Stimulated activated naive CD4-positive, alpha-beta T cell (primary cell): ENCODE results near the gene COL19A1.
"Not testable (repeated sequence)": the region's sequence is repeated elsewhere in the genome, so short reads cannot be mapped to it uniquely, and the experiment has no call there.

ENCODE experiments used
- DNase-seq, 6 experiments: peaks; one replicate each; lab custom pipeline; 2025; lab: John Stamatoyannopoulos, UW

COL19A1 gene

GRCh38 chr6:69900869-69901268, 34.5 kb downstream of the COL19A1 start:
- DNase-seq, result no peak

- no peak for DNase-seq
Observed at GRCh38 chr6:69901361-69901760, 35.0 kb downstream of the COL19A1 start.

GRCh38 chr6:69907981-69908498, 41.7 kb downstream of the COL19A1 start:
- DNase-seq, result no peak

DNA sequence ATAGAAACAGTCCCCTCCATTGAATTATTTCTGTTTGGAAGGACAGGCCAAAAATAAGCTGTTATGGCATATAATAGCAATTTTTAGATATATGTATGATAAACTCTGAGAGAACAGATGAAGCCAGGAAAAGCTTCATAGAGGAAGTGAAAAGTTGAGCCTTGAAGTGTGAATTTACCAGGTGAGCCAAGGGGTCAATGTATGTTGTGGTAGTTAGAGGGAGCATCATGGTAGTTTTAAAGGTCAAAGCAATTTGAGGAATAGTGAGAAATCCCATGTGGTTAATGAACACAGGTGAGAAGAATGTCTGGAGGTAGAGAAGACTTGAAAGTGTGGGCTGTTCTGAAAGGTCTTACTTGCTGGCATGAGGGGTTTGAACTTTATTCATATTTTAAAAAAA, 47.0 kb downstream of the COL19A1 start:
- DNase-seq, result no peak

- DNase-seq, result no peak
Observed at GRCh38 chr6:69914015-69914485, 47.7 kb downstream of the COL19A1 start.

GRCh38 chr6:69915346-69915745, 49.0 kb downstream of the COL19A1 start:
- no peak for DNase-seq

- DNase-seq, result no peak
Observed at GRCh38 chr6:69917834-69918233, 51.5 kb downstream of the COL19A1 start.

DNA sequence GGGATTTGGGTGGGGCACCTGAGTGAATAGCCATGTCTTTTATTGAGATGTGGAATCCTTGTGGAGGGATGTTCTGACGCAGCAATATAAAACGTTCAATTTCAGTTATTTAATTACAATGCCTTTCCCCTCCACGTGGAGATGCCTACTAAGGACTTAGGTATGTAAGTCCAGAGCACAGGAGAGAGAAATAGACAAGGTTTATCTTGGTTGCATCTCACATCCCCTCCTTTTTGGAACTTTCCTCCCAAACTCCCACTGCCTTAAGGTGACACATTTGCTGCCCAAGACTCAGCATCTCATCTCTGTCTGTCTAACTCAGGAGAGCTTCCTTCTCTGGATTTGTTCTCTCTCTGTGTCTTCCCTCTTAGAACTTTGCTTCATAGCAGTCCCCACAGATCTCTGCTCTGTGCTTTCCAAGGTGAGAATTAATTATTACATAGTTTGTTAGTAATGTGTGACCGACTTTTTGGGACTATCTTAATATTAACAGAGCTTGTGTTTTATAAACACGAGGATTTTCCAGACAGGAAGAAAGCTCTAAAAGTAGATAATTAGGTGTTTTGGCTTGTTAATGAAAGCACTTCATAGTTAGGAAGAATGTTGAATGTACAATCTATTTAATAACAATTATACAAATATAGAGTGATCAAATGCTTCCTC, 52.6 kb downstream of the COL19A1 start:
- no peak for DNase-seq

DNA sequence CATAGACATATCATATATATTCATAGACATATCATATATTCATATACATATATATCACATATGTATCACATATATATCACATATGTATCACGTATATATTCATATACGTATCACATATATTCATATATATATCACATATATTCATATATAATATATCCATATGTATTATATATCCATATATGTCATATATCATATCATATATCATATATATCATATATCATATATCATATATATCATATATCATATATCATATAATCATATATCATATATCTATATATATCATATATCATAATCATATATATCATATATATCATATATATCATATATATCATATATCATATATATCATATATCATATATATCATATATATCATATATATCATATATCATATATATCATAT, 54.7 kb downstream of the COL19A1 start:
- DNase-seq, result not testable (repeated sequence)

DNA sequence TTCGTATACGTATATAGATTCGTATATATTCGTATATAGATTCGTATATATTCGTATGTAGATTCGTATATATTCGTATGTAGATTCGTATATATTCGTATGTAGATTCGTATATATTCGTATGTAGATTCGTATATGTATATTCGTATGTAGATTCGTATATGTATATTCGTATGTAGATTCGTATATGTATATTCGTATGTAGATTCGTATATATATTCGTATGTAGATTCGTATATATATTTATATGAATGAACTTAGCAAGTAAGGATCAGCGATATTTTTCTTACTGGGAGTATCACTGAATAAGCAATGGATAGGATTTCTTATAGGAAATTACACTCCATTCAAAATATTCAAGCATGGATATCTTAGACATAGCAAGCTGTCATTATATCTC, 55.3 kb downstream of the COL19A1 start:
- DNase-seq, result not testable (repeated sequence)

DNA sequence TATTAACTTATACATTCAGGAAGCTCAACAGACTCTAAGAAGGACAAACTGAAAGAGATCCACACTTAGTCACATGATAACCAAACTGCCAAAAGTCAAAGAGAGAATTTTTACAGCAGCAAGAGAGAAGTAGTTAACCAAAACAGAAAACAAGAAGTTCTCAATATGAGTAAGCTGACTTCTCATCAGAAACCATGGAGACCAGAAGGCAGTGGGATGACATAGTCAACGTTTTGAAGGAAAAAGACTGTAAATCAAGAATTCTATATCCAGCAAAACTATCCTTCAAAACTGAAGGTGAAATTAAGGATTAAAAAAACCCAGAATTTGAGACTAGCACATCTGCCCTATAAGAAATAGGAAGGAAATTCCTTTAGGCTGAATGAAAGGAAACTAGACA, 60.4 kb downstream of the COL19A1 start:
- DNase-seq, result no peak

- DNase-seq, result no peak
Observed at GRCh38 chr6:69933239-69933638, 66.9 kb downstream of the COL19A1 start.

DNA sequence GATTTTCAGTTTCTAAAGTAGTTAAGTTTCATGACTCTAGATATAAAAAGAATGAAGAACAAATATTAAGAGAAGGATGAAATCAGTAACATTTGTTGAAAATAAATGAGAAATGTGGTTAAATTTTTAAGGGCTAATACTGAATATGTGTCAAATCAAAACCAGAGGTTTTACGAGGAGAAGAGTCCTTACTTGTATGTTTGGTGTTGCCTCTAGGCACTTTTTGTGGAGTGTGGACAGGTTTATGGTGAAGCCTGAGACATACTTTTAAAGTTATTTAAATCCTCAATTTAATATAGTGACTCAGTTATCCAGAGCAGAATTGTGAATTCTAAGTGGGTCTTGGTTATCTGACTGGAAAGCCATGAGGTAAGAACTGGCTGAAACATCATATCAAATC, 68.7 kb downstream of the COL19A1 start:
- no peak for DNase-seq

GRCh38 chr6:69936674-69937363, 70.5 kb downstream of the COL19A1 start:
- DNase-seq, result no peak

DNA sequence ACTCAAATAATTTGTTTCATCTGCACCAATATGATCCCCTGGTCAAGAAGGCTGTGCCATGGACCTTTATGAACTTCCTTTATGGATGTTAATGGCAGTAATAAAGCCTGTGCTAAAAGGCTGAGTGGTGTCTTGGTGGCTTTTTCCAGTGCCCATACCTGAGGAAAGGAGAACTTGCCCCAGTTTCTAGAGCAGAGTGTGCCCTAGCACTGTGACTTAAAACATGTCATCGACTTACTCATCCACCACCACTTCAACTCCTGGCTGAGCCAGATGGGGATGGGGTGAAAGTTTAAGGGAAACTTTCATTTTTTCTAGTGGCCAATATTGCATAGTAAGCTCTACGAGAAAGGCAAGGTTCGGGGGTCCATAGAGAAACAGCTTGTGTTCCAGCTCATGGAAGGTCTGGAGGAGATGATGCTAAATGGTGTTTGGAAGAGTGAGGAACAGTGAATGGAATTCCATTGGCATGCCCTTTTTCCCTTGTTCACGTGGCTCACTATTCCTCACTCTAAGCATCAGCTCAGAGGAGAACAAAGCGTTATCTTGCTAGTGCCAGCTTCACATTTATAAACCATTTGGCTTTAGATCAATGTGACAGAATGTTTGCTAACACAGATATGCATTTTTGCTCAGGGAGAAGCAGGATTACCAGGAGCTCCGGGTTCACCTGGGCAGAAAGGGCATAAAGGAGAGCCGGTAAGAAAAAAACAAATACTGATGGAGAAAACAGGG, 71.2 kb downstream of the COL19A1 start:
- no peak for DNase-seq

DNA sequence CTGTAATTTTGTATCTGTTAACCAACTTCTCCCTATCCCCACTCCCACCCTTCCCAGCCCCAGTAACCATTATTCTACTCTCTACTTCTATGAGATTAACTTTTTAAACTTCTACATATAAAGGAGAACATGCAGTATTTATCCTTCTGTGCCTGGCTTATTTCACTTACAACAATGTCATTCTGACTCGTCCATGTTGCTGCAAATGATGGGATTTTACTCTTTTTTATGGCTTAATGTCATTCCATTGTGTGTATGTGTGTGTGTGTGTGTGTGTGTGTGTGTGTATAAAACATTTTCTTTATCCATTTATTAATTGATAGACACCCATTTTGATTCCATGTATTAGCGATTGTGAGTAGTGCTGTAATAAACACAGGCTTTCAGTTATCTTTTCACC, 76.1 kb downstream of the COL19A1 start:
- no peak for DNase-seq

GRCh38 chr6:69945192-69945591, 78.8 kb downstream of the COL19A1 start:
- DNase-seq, result no peak

DNA sequence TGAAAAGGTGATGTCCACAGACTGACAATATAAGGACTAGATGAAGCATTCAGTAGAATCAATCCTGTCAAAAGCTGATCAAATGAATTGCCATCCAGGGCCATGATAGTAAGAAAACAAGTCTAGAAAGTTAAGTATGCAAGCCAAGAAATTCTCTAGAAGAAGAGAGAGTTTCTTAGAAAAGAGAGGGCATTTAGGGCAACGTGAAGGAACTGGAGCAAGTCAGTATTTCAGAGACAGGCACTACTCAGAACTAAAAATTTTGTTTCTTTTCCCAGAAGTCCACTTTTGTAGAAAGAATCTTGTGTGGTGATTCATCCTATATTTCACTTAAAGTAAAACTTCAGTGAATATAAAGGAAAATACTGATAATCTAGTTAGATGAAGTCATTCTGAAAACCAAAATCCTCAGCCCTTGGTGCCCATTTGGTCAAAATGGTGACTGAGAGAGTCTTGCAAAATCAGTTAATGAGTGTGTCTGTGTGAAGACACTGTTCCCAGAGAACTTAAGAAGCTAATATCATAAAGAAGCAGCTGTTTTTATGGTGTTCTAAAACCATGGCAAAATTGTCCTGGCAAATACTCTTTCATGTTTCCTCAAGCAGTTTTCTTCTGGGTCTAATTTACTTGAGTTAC, 82.2 kb downstream of the COL19A1 start:
- no peak for DNase-seq

- no peak for DNase-seq
Observed at GRCh38 chr6:69953491-69953890, 87.1 kb downstream of the COL19A1 start.

DNA sequence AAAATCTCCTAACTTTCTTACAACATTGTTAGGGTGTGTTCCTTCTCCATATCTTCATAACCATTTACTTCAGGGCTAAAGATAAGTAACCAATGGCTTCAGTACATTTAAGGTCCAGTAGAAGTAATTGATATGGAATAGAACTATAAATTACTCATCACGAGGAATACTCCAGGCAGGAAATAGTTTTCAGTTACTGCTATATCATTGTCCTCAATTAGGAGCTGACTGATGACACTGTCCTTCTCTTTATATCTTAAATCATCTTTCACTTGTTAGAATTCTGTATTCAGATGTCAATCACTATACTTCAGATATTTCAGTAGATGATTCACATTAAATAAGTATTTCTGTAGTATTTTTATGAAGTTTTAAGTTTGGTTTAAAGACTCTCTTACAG, 88.4 kb downstream of the COL19A1 start:
- DNase-seq, result no peak

DNA sequence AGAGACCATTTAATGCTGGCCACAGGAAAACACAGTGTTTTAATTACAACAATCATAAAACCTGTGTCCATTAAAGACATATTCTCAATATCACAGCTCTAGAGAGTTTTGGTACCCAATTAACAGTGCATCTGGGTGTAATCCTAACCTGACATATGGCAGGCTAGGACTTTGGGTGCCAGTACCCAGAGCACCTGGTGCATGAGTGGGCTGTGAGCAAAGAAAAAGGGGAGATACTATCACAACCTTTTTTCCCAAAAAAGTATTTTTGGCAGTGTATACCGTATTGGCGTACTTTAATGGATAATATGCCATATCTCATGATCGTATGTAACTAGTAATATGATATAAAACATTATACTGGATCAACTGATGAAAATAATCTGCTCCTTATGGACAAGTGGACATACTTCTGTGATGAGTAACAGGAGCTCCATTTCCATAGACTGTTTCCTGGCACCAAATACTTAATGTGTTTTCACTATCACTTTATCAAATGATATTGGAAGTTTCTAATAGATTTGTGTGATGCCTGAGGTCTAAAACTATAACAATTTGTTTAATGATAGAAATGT, 91.7 kb downstream of the COL19A1 start:
- no peak for DNase-seq

- no peak for DNase-seq
Observed at GRCh38 chr6:69958978-69959377, 92.6 kb downstream of the COL19A1 start.
